GM18907 (cell line): ENCODE measurements around the gene TRIM4.
"Not testable (repeated sequence)": the region's sequence is repeated elsewhere in the genome, so short reads cannot be mapped to it uniquely, and the experiment has no call there.

Source experiments
- ATAC-seq: cut with Tn5 transposase; IDR thresholded peaks from one replicate; pipeline ENCODE4 v1.9.1; 2021; ENCODE audit warnings: mild to moderate bottlenecking, moderate library complexity; ENCODE audit not compliant: unreplicated experiment

Gene TRIM4, protein sequence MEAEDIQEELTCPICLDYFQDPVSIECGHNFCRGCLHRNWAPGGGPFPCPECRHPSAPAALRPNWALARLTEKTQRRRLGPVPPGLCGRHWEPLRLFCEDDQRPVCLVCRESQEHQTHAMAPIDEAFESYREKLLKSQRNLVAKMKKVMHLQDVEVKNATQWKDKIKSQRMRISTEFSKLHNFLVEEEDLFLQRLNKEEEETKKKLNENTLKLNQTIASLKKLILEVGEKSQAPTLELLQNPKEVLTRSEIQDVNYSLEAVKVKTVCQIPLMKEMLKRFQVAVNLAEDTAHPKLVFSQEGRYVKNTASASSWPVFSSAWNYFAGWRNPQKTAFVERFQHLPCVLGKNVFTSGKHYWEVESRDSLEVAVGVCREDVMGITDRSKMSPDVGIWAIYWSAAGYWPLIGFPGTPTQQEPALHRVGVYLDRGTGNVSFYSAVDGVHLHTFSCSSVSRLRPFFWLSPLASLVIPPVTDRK

DNA sequence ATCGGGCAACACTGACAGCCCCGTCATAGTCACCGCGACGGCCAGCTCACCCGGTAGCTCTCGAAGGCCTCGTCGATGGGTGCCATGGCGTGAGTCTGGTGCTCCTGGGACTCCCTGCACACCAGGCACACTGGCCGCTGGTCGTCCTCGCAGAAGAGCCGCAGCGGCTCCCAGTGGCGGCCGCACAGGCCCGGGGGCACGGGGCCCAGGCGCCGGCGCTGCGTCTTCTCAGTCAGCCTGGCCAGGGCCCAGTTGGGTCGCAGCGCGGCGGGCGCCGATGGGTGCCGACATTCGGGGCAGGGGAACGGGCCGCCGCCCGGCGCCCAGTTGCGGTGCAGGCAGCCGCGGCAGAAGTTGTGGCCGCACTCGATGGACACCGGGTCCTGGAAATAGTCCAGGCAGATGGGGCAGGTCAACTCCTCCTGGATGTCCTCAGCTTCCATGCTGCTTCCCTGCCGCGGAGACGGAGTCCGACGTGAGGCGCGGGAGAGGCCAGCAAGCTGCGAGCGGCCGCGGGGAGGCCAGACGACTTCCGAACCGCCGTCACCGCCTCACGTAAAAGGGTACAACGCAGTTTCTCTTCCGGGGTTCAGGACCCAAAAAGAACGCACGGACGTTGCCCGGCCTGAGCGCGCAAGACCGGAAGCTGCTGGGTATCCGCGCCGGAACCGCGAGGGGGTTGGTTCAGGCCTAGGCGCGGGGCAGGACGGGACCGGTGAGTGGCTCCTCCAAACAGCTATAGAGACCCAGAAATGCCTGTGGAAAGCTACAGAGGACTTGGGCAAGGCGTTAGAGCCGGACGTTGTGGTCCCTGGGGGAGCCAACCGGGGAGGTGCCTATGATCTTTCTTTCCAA is at the start of gene TRIM4:
Gene TRIM4 (minus strand): TSS at position 572 of the 855 bp plus-strand sequence. CDS start 129 bp downstream, at position 443.
- peak; percentile 86 for ATAC-seq

DNA sequence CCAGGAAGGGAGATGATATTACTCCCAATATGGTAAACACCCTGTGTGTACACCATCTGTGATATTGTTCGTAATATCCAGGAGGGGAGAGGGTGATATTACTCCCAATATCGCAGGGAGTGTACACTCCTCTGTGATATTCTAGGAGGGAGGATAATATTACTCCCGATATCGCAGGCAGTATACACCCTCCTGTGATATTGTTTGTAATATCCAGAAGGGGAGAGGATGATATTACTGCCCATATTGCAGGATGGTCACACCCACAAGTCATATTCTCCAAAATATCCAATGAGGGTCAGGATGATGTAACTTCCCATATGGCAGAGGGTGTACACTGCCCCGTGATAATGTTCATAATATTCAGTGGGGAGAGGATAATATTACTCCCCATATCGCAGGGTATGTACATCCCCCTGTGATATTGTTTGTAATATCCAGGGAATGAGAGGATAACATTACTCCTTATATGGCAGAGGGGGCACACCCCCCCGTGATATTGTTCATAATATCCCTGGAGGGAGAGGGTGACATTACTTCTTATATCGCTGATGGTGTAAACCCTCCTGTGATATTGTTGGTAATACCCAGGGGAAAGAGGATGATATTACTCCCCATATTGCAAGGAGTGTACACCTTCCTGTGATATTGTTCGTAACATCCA is 39.4 kb upstream of the TRIM4 start:
- ATAC-seq, result no peak

DNA sequence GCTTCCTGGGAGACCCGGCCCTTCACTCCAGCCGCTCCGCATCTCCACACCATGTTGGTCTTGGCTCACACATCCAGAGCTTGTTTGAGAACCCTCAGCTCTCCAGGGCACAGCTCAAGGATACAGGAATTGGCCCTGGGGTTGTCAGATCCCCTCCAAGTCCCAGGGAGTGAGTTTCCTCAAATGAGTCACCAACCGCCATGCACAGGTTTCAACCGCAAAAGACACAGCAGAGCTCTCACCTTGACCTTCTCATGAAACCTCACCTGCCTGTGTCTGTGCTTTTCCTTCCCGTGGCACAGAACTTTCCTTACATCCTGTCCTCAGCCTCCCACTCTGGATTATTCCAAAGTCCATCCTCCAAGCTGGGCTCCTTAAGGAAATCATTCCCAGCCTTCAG is 35.9 kb upstream of the TRIM4 start:
- ATAC-seq, result no peak

DNA sequence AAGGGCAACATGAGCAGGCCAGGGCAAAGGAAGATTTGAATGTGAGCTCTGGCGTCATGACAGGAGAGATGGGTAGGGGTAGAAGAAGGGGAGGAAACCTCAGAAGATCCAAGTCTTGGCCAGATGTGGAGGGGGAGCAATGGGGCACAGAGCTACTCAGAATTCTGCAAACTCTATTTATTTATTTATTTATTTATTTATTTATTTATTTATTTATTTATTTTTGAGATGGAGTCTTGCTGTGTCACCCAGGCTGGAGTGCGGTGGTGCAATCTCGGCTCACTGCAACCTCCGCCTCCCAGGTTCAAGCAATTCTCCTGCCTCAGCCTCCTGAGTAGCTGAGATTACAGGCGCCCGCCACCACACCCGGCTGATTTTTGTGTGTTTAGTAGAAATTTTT is 35.3 kb upstream of the TRIM4 start:
- ATAC-seq, result not testable (repeated sequence)

DNA sequence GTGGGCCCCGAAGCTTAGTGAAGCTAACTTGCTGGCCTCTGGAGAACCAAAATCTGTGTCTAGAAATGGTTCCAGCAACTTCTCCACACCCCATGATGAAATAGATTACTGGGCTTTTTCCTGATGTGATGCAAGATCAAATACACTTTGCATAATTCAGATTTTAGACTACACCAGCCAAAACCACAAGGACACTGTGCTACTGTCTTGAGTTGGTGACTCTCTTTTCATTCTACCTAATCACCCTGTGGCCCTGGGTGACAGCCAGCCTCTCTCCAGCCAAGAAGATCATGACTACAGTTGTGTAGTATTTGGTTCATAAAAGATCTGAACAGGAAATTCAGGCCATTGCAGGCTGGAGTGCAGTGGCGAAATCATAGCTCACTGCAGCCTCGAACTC is 34.3 kb upstream of the TRIM4 start:
- no peak for ATAC-seq

DNA sequence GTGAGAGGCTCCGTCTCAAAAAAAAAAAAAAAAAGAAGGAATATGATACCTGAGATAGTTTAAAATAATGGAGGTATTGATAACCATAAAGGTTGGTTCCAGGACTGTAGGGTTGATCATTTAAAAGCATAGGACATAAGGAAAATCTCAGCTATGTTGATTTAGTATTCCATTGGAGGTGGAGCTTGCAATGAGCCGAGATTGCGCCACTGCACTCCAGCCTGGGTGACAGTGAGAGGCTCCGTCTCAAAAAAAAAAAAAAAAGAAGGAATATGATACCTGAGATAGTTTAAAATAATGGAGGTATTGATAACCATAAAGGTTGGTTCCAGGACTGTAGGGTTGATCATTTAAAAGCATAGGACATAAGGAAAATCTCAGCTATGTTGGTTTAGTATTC is 33.3 kb upstream of the TRIM4 start:
- ATAC-seq, result not testable (repeated sequence)

DNA sequence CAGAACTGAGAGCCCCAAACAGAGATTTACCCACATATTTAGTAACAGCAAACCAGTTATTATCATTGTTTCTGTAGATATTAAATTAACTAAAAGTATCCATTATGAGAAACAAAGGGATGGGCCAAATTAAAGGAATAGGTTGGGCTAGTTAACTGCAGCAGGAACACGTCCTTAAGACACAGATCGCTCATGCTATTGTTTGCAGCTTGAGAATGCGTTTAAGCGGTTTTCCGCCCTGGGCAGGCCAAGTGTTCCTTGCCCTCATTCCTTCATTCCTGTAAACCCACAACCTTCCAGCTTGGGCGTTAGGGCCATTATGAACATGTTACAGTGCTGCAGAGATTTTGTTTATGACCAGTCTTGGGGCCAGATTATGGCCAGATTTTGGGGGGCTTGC is 31.5 kb upstream of the TRIM4 start:
- ATAC-seq, result not testable (repeated sequence)

DNA sequence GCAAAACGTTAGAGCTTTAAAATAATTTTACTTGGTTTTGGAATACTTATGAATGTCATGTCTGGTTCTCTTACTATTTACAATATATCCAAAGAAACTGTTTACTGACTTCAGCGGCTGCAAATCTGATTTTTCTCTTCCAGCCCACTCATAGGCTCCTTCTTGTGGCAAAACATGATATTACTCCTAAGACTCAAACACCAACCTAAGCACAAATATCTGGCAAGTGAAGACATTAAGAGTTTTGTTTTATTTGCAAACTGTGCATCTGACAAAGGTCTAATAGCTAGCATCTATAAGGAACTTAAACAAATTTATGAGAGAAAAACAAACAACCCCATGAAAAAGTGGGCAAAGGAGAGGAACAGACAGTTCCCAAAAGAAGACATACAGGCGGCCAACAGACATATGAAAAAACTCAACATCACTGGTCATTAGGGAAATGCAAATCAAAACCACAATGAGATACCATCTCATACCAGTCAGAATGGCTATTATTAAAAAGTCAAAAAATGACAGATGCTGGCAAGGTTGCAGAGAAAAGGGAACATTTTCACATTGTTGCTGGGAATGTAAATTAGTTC is 30.4 kb upstream of the TRIM4 start:
- ATAC-seq, result no peak

DNA sequence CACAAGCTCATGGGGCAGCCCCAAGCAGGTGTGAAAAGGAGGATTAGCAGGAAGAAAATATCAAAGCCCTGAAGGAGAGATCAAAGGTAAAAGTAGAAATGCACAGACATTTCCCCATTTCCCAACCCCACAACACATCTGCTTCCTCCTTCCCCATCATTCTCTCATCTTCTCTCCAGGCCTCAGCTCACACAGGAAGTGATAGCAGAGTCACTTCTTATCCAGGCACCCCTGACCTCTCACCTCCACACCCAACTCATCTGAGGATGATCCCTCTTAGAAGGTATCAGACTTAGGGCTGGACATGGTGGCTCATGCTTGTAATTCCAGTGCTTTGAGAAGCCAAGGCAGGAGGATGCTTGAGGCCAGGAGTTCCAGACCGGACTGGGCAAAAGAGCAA is 28.3 kb upstream of the TRIM4 start:
- no peak for ATAC-seq

DNA sequence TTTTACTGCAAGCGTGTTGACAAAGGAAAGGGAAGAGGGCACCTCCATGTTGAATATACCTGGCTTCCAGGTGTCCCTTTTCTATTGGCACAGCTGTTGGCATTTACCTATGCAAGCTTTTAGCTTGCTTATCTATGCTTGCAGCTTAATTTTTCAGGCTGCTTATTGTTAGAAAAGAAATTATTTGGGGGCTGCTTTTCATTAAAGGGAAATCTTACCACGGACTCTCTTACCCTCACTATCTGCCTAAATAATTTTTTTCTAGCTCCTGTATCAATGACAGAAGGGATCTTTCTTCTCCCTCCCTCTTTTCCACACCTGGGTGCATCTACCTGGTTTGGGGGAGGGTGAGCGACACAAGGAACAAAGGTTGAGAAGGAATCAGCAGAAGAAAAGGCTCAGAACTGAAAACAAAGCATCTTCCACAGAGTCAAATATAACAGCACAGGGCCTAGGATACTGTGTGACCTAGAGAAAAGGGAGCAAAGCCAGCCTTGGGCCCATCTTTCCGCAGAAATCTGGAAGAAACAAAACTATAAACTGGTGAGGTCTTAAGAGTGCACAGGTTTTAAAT is 25.3 kb upstream of the TRIM4 start:
- no peak for ATAC-seq

DNA sequence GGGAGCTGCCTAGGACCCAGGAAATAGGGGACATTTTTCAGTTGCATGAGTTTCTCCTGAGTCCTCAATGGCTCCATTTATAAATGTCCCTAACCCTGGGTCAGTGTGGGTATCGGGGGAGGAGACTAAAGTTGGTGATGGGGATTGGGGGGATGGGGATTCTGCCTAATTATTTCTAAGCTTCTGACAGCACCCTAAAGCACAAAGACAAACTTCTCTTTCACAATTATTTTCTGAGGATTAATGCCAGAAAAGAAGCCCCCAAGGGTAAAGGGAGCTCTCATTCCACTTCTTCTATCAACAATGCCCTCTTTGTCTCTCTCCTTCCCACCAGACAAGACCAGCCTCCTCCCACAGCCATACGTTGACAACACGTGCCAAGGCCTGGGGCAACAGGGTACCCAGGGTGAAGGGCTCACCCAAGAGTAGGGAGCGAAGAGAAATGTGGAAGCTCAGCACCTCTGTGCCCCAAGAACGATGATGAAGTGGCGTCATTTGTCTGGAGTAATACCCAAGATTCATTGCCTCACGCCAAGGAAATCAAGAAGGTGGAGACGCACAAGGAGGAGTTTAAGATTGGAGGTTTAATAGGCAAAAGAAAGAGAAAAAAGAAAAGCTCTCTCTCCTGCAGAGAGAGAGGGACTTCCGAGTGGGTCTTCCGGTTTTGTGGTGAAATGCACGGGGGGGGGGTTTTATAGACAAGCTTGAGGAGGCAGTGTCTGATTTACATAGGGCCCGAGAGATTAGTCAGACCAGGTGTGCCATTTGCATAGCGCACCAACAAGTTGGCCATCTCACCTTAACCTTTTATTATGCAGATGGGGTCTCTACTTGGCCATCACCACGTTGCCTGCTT is 24.5 kb upstream of the TRIM4 start:
- ATAC-seq, result no peak

DNA sequence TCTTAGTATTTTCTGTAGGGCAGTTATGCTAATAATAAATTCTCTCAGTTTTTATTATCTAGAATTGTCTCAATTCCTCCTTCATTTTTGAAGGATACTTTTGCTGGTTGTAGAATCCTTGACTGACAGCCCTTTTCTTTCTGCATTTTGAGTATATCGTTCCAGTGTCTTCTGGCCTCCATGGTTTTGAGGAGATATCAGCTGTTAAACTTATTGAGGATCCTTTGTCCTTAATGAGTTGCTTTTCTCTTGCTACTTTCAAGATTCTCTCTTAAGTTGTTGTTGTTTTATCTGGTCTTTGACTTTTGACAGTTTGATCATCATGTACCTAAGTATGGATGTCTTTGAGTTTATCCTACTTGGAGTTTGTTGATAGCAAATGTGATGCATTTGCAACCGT is 19.0 kb upstream of the TRIM4 start:
- ATAC-seq, result no peak

DNA sequence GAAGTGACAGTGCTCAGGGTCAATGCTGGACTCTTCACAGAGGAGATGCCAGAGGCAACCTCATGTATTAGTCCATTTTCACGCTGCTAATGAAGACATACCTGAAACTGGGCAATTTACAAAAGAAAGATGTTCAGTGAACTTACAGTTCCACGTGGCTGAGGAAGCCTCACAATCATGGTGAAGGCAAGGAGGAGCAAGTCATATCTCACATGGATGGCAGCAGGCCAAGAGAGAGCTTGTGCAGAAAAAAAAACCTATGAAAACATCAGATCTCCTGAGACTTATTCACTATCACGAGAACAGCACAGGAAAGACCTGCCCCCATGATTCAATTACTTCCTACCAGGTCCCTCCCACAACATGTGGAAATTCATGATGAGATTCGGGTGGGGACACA is 15.7 kb upstream of the TRIM4 start:
- not testable (repeated sequence) for ATAC-seq

DNA sequence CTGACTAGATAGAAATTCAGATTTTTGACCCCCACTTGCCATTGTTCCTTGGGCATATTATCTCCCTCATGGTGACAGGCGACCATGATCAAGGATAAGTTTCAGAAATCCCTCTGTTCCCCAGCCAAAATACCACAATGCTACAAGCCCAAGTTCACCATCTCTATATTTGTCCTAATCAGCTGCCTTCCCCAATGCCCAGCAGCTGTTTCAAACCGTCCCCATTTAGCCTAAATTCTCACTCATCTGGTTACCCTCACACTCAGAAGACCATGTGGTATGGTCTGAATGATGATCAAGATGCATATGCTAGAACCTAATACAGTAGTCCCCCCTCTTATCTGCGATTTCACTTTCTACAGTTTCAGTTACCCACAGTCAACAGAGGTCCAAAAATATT is 11.0 kb upstream of the TRIM4 start:
- ATAC-seq, result no peak

DNA sequence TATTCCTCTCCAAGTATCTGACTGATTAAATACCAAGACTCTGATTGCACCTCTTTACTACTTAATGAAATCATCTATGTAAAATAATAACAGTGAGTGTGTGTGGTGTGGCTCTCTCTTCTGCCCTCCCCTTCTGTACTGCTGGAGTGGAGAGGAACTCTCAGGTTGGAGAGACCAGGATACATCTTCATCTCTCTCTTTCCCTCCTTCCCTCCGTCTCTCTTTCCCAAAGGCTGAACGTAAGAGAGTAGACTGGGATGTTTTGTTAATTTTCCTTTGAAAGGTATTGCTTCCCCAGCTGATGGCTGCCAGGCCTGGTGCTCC is 10.4 kb upstream of the TRIM4 start:
- no peak for ATAC-seq

DNA sequence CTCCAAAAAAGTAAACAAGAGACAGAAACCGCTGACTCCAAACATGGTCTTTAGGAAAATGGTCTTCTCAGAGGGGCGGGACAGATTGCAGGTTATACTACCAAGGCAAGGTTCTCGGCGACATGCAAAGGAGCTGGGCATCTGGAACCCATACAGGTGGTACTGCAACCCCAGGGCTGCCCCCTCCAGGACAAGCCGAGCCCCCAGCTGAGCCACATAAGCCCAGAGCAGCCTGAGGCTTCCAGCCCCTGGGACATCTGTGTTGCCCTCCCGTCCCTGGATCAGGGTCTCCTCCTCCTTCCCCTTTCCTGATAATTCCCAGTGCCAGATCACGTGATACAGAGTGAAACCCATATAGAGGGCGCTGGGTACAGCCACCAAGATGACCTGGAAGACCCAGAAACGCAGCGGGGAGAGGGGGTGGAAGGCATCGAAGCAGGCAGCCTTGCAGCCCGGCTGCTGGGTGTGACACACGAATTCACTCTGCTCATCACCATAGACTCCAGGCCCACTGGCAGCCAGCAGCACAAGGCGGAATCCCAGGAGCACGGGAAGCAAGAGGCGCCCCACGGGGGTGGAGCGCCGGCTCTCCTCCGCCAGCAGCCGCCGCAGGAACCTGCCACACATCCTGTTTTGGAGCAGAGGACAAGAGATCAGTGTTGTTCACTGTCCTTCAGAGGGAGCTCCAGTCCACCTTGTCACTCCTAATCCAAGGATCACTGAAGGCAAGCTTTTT is 9.8 kb upstream of the TRIM4 start, which contains the start of gene GJC3:
Gene GJC3 (minus strand): TSS at position 627 of the 736 bp plus-strand sequence. CDS start 0 bp downstream, at position 627.
- no peak for ATAC-seq

DNA sequence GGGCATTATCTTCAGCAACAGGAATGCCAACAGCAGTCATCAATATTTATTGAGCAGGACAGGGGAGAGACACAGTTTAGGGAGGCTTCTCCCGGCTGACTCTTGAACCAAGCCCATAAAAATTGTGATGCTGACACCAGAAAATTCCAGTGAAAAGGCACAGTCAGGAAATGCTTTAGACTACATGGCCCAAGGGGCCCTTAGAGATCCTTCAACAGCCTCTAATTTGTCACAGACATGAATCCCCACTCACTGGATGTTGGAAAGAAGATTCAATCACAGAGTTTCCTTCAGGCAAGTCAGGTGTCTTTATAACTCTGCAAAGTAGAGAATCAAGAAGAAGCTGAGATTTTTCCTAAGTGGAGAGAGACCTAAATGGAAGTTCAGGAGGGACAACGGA is 8.9 kb upstream of the TRIM4 start:
- no peak for ATAC-seq

DNA sequence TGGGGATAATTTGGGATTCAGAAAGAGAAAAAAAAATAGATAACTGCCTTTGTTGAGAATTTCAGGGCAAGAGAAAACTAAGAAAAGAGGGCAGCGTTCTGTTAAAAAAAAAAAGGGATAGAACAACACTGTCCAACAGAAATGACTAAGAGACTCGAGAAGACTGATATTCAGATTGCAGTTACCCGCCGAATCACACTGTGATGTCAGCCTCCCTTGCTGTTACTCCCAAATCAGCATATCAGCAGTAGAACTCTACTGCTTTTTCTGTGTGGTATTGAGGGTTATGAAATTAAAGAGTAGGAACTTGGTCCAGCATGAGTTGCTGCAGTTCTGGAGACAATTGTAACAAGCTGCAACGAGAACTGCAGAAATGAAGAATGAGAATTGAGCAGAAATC is 8.2 kb upstream of the TRIM4 start:
- no peak for ATAC-seq

DNA sequence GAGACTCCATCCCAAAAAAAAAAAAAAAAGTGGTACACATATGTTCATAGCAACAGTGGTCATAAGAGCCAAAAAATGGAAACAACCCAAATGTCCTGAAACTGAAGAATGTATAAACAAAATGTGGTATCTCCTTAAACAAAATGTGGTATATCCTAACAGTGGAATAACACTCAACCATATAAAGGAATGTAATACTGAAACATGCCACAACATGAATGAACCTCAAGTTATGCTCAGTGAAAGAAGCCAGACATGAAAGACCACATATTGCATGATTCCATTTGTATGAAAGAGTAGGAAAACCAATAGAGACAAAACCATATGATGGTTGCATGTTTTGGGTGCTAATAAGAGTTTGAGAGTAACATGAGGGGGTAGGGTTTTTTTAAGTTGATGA is 7.0 kb upstream of the TRIM4 start:
- no peak for ATAC-seq
